GM18499 (cell line): ENCODE measurements around the gene RNF41.
"Not testable (repeated sequence)": the region's sequence is repeated elsewhere in the genome, so short reads cannot be mapped to it uniquely, and the experiment has no call there.

Experiments used
- ATAC-seq: cut with Tn5 transposase; IDR thresholded peaks from one replicate; pipeline ENCODE4 v1.9.1; 2021; ENCODE audit warnings: moderate number of reproducible peaks; ENCODE audit not compliant: insufficient read depth, unreplicated experiment

Gene RNF41

GRCh38 chr12:56186957-56187356, 34.8 kb downstream of the RNF41 start:
- no peak for ATAC-seq

DNA sequence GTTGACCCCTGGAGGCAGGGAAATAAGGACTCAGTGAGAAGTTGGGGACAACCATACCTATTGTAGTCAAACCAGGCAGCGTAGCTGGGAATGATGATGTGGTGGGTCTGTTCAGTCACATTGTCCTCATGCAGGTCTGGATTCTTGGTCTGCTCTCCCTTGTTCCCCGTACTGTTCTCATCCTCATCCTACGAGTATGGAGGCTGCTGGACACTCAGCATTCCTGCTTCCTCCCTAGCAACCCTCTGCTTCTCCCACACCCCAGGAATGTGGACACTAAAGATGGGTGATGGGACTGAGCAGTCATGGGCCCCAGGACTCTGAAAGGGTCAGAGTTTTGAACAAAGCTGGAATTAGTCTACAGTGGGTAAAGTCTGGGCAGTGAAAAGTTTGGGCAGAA, 43.4 kb downstream of the RNF41 start:
- no peak for ATAC-seq

GRCh38 chr12:56172839-56173238, 48.9 kb downstream of the RNF41 start:
- no peak for ATAC-seq

GRCh38 chr12:56169229-56169759, 52.4 kb downstream of the RNF41 start:
- no peak for ATAC-seq

GRCh38 chr12:56165369-56165768, 56.4 kb downstream of the RNF41 start:
- ATAC-seq = no peak

- ATAC-seq = no peak
These were observed 57.4 kb downstream of the RNF41 start for GRCh38 chr12:56164345-56164729.

- ATAC-seq = no peak
These were observed 58.0 kb downstream of the RNF41 start for GRCh38 chr12:56163533-56164344.

GRCh38 chr12:56162468-56163290, 59.0 kb downstream of the RNF41 start:
- no peak for ATAC-seq

GRCh38 chr12:56161690-56162351, 59.9 kb downstream of the RNF41 start:
- ATAC-seq = no peak

GRCh38 chr12:56160894-56161689, 60.6 kb downstream of the RNF41 start:
- no peak for ATAC-seq

- ATAC-seq = no peak
These were observed 61.4 kb downstream of the RNF41 start for GRCh38 chr12:56160193-56160763.

GRCh38 chr12:56159482-56160192, 62.1 kb downstream of the RNF41 start:
- no peak for ATAC-seq

GRCh38 chr12:56158926-56159461, 62.7 kb downstream of the RNF41 start:
- no peak for ATAC-seq

DNA sequence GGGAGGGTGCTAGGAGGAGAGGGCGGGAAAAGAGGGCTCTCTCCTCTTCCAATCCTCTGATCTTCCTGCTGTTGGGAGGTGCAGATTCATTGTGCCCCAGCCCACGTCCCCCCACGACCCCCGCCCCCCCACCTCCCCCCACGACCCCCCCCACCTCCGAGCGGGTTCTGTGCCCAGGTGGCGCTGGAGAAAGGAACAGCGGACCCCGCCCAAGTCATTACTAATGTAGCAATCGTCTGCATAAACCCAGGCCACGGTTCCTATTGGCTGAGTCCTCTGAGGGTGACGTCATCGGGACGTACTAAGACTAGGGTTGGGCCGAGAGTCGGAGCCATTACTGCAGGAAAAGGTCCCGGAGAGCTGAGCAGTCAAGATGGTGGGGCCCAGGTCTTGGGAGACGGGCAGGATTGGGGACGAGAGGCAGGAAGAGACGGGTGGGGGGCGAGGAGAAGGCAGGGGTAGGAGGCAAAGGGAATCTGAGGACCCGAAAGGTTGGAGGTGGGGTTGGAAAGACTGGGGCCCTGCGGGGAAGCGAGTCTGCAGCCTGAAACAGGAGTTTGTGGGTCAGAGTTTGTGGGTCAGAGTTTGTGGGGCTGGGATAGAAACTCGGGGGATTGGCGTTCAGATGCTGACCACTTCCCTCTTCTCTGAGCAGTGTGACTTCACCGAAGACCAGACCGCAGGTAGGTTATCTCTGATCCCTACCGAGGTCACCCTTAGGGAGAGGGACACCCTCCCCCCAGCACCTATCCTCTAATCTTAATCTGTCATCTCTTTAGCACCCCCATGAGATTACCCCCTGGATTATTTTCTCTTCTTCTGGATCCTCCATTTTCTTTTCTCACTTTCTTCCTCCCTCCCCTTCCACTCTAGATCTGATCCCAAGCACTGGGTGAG, 63.4 kb downstream of the RNF41 start, which contains the start of gene MYL6:
Gene MYL6 (plus strand): TSS at position 331 of the 897 bp plus-strand sequence. CDS start 43 bp downstream, at position 374.
- ATAC-seq = no peak

DNA sequence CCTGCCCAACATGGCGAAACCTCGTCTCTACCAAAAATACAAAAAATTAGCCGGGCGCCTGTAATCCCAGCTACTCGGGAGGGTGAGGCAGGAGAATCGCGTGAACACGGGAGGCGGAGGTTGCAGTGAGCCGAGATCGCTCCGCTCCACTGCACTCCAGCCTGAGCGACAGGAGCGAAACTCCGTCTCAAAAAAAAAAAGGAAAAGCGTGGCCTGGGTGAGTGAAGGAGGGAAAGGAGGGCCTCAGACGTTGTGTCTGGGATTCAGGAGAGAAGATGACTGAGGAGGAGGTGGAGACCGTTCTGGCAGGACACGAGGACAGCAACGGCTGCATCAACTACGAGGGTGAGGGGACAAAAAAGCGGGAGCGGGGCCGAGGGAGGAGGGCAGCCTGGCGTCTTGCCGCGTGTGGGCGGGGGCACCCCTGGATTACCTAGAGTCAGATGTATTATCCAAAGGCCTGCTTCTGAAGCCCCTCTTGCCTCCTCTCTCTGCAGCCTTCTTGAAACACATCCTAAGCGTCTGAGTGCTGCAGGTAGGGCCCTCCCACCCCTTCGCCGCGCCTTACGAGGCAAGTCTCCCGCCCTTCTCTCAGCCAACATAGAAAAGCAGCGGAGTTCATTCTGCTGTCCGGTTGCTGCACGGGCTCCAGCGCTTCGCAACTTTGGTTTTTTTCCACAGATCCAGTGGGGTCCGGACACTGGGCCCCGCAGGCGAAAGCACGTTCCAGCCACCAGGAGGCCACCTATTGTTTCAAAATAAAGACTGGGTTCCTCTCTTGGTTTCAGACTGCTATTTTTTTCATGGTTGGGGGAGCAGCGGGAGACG, 64.3 kb downstream of the RNF41 start:
- ATAC-seq = no peak

DNA sequence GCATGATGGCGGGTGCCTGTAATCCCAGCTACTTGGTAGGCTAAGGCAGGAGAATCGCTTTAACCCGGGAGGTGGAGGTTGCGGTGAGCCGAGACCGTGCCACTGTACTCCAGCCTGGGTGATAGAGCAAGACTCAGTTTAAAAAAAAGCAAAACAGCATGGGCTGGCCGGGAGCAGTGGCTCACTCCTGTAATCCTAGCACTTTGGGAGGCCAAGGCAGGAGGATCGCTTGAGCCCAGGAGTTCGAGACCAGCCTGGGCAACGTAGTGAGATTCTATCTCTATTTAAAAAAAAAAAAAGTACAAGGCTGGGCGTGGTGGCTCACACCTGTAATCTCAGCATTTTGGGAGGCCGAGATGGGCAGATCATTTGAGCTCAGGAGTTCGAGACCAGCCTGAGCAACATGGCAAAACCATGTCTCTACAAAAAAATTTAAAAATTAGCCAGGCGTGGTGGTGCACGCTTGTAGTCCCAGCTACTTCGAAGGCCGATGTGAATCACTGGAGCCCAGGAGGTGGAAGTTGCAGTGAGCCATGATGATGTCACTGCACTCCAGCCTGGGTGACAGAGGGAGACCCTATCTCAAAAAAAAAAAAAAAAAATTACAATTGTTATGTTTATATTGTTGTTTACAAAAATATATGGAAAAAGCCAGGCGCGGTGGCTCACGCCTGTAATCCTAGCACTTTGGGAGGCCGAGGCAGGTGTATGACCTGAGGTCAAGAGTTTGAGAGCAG, 65.1 kb downstream of the RNF41 start:
- ATAC-seq = not testable (repeated sequence)
